Endothelial cell (in vitro differentiated cells): Measurements from ENCODE around the gene KATNAL1. TPM values are rescaled to one million over a fixed set of nuclear protein-coding genes. Genes with fewer than 3 reads are reported as not detected.

Source experiments
- DNase-seq: peaks from one replicate; pipeline ENCODE4 v3.0.0; 2021; ENCODE audit warnings: low spot score
- H3K27ac Mint-ChIP-seq: one replicate; pipeline ENCODE4 v1.8.0; 2021; ENCODE audit warnings: mixed read lengths, inconsistent platforms; ENCODE audit not compliant: unreplicated experiment
- H3K27me3 Mint-ChIP-seq: one replicate; pipeline ENCODE4 v1.8.0; 2021; ENCODE audit warnings: mild to moderate bottlenecking, moderate library complexity, mixed read lengths, inconsistent platforms; ENCODE audit not compliant: unreplicated experiment
- H3K36me3 Mint-ChIP-seq: one replicate; pipeline ENCODE4 v1.8.0; 2021; ENCODE audit warnings: mild to moderate bottlenecking, low read depth, mixed read lengths, inconsistent platforms; ENCODE audit not compliant: unreplicated experiment
- H3K4me1 Mint-ChIP-seq: one replicate; pipeline ENCODE4 v1.8.0; 2021; ENCODE audit warnings: mild to moderate bottlenecking, mixed read lengths, inconsistent platforms; ENCODE audit not compliant: unreplicated experiment
- H3K4me3 Mint-ChIP-seq: one replicate; pipeline ENCODE4 v1.8.0; 2021; ENCODE audit warnings: mild to moderate bottlenecking, mixed read lengths, inconsistent platforms; ENCODE audit not compliant: unreplicated experiment
- H3K9me3 Mint-ChIP-seq: one replicate; pipeline ENCODE4 v1.8.0; 2021; ENCODE audit warnings: mixed read lengths, inconsistent platforms; ENCODE audit not compliant: unreplicated experiment
- total RNA-seq: library from RNA; stranded (reverse); fragmentation: NEBNext Ultra II Directional; extraction: Animal tissue kit (Norgen Biotek cat#: 25700); gene quantifications from one replicate; pipeline ENCODE4 v1.2.1, GENCODE V29; 2021; ENCODE audit not compliant: unreplicated experiment
- TF ChIP-seq, protein P1 (sequence below): fragments of 200-600 bp; sonication (generic); IDR thresholded peaks from one replicate; pipeline ENCODE4 v1.5.0; 2021; ENCODE audit warnings: antibody characterized with exemption; ENCODE audit not compliant: unreplicated experiment

KATNAL1 gene
- total RNA-seq, 1 donor from 2014 or later, result 18.3 TPM

DNA sequence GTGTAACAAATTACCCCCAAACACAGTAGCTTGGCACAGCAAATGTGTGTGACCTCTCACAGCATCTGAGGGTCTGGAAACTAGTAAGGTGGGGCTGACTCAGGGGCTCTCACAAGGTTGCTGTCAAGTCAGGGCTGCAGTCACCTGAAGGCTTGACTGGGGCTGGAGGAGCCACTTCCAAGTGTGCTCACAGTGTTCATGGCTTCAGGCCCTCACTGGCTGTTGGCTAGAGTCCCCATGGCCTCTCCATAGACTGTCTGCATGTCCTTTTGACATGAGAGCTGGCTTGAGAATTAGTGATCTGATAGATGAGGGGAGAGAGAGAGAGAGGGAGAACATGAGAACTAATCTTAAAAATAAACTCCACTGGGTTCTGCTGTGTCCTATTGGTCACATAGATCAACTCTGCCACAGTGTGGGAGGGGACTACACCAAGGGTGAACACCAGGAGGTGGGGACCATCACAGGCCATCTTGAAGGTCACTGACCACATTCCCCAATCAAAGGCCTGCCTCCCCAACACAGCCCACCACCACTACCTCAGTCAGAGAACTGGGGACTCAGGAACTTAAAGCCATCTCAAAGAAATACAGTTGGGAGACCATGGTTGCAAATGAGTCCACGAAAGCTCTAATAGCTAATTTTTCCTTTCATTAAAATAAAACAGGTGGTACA, 38.2 kb upstream of the KATNAL1 start:
- TF ChIP-seq, protein P1, sequence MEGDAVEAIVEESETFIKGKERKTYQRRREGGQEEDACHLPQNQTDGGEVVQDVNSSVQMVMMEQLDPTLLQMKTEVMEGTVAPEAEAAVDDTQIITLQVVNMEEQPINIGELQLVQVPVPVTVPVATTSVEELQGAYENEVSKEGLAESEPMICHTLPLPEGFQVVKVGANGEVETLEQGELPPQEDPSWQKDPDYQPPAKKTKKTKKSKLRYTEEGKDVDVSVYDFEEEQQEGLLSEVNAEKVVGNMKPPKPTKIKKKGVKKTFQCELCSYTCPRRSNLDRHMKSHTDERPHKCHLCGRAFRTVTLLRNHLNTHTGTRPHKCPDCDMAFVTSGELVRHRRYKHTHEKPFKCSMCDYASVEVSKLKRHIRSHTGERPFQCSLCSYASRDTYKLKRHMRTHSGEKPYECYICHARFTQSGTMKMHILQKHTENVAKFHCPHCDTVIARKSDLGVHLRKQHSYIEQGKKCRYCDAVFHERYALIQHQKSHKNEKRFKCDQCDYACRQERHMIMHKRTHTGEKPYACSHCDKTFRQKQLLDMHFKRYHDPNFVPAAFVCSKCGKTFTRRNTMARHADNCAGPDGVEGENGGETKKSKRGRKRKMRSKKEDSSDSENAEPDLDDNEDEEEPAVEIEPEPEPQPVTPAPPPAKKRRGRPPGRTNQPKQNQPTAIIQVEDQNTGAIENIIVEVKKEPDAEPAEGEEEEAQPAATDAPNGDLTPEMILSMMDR, result no peak
- no peak overlapping the region for H3K4me3 Mint-ChIP-seq

DNA sequence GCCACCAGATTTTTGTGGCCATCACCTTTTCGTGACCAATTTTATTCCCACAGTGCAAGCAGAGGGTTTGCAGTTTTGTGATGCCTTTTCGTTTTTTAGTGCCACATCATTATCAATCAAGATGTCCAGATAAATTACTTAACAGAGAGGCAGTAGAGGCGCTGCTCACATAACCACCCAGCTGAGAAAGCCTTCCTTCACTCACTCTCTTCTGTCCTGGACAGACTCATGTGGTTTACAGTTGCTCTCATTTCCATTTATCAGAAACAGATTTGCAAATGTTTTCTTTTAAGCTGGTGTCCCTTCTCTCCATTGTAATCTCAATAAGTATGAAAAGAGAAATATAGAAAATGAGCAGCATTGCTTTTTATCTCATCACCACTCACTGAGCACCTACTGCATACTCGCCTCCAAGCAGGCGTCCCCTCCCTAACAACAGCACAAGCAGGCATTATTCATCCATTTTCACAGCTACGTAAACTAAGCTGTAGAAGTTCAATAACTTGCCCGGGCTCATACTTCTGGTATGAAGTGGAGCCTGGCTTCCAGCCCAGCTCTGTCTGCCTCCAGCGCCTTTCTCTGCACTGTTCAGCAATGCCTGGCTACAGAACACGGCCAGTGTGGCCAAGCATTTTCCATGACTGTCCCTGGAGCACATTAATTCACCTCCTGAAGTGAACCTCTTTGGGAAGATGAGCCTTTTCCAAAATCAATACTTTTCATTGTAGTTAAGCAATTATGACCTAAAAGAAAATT, 34.6 kb upstream of the KATNAL1 start:
- no peaks in the 10 kb centered on the region for H3K4me1 Mint-ChIP-seq
- H3K9me3 Mint-ChIP-seq, result no peaks in the 10 kb centered on the region
- H3K4me3 Mint-ChIP-seq, result no peak overlapping the region
- no peak overlapping the region for H3K27ac Mint-ChIP-seq
- no peaks in the 10 kb centered on the region for H3K36me3 Mint-ChIP-seq
- no peak for DNase-seq
- TF ChIP-seq, protein P1, result no peak
- no peaks in the 10 kb centered on the region for H3K27me3 Mint-ChIP-seq

More for the DNA sequence above, 38.2 kb upstream of the KATNAL1 start:
- Mint-ChIP-seq H3K9me3 (no peaks in the 10 kb centered on the region), H3K27ac (no peak overlapping the region), H3K36me3 (no peaks in the 10 kb centered on the region), H3K27me3 (no peaks in the 10 kb centered on the region), H3K4me1 (no peaks in the 10 kb centered on the region)
- no peak for DNase-seq

DNA sequence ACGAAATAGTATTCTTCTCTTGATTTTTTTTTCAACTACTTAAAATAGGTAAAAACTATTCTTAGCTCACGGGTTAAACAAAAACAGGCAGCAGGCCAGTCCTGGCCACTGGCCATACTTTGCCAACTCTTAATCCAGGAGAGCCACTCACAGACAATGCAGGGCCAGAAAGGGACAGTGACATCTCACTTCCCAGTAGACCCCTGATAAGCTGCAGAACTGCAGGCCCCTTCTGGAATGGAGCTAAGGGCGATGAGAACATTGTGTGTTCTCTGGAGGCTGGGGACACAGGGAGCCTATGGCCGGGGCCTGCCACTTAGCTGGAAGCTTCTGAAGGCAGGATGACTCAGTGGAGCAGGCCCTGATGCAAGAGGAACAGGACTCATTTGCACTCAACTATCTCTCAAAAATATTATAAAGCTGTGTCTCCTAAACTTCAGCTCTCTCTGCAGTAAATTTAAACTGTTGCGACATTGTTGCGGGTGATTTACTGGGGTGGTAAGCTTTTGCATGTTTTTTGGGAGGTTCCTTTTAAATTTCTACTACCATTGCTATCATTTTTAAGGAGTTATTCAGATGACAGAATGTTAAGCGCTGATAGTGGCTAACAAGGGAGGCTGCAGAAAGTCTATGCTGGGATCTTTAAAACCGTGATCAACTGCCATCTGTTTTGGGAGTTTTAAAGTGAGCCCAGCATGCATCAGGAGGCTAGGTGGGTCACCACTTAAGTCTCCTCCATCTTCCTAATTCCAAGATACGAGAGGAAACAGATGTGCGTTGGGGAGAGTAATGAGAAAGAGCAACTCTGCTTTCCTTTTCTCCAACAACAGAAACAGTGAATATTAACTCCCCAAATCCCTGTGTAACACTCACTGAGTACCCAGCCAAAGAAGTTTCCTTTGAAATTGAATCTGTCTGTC, 33.2 kb upstream of the KATNAL1 start:
- no peaks in the 10 kb centered on the region for H3K36me3 Mint-ChIP-seq
- no peaks in the 10 kb centered on the region for H3K27me3 Mint-ChIP-seq
- H3K4me3 Mint-ChIP-seq, result no peak overlapping the region
- H3K9me3 Mint-ChIP-seq, result no peaks in the 10 kb centered on the region
- no peak overlapping the region for H3K27ac Mint-ChIP-seq
- no peaks in the 10 kb centered on the region for H3K4me1 Mint-ChIP-seq
- no peak for DNase-seq
- TF ChIP-seq, protein P1, result no peak

DNA sequence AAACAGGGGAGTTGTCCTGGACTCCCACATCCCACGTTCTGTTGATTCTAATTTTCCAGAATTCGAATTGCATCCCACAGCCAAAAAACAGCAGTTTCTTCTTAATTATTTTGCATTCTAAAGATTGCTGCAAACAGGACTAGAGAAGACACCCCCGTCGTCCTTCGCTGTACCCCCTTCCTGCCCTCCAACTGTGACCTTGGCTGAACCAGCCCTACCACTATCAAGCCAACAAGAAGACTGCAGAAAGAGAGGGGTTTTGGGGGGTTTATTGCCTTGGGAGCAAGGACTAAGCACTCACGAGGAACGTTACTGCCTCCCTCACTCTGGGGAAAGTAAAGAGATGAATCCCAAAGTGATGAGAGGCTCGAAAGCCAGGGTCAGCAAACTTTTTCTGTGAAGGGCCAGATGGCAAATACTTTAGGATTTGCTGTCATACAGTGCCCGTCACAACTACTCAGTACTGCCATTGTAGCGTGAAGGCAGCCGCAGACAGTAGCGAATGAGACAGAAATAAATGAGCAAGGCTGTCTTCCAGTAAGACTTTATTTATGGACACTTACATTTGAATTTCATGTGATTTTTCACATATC, 32.5 kb upstream of the KATNAL1 start:
- no peak overlapping the region for H3K27ac Mint-ChIP-seq
- no peak overlapping the region for H3K4me3 Mint-ChIP-seq
- no peaks in the 10 kb centered on the region for H3K27me3 Mint-ChIP-seq

More for the DNA sequence above, 32.5 kb upstream of the KATNAL1 start:
- no peaks in the 10 kb centered on the region for H3K36me3 Mint-ChIP-seq
- no peaks in the 10 kb centered on the region for H3K4me1 Mint-ChIP-seq
- no peak for DNase-seq
- no peaks in the 10 kb centered on the region for H3K9me3 Mint-ChIP-seq
- TF ChIP-seq, protein P1, result no peak
